ENCODE measurements around the gene TYMP. TPM values are rescaled to one million over a fixed set of nuclear protein-coding genes. Genes with fewer than 3 reads are reported as not detected.

TYMP gene
- total and polyA plus RNA-seq, 2 of the 8 experiments (the other 6 are each of a cell fraction or from before 2014, with no cell fraction given) = 0.43 to 0.48 TPM

DNA sequence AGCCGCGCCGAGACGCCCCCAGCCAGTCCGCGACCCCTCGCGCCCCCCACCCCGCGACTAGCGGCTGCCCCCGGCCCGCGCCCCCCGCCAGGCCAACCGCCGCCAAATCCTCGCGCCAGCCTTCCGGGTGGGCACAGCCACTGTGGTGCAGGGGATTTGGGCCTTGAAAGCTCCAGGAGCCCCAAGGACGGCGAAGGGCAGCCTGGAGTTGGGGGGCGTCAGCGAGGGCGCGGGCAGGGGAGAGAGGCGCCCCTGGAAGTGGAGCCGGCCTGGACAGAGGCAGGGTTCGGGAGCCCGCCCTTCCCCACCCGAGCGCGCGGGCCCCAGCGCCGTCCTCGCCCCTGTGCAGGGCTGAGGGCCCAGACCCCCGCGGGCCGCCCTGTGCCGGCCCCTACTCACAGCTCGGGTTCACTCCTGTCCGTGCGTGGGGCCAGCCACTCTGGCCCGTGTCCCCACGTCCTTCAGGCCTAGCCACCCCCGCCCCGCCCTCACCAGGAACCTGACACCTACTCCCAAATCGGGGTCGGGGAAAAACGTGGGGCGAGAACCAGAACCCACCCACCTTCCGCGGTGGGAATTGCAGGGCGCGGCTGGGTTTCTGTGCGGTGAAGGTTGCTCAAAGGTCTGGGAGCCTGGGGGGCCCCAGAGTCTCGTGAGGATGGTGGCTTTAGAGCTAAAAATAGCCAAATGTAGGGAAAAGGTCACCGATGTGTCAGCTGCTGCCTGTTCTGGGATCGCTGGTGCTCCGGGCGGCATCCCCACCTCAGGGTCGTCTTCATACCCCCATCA lies 48.4 kb upstream of the TYMP start, which contains the start of gene CPT1B (continued):
- no peak for TF ChIP-seq CTBP2 (IDR thresholded peaks at IDR 0.05; ENCODE audit: borderline replicate concordance, insufficient read depth, insufficient read length, low read length)
- TF ChIP-seq, protein P1, sequence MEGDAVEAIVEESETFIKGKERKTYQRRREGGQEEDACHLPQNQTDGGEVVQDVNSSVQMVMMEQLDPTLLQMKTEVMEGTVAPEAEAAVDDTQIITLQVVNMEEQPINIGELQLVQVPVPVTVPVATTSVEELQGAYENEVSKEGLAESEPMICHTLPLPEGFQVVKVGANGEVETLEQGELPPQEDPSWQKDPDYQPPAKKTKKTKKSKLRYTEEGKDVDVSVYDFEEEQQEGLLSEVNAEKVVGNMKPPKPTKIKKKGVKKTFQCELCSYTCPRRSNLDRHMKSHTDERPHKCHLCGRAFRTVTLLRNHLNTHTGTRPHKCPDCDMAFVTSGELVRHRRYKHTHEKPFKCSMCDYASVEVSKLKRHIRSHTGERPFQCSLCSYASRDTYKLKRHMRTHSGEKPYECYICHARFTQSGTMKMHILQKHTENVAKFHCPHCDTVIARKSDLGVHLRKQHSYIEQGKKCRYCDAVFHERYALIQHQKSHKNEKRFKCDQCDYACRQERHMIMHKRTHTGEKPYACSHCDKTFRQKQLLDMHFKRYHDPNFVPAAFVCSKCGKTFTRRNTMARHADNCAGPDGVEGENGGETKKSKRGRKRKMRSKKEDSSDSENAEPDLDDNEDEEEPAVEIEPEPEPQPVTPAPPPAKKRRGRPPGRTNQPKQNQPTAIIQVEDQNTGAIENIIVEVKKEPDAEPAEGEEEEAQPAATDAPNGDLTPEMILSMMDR (IDR thresholded peaks at IDR 0.05; ENCODE audit: control extremely low read depth in 1 of 3, insufficient read depth in 1 of 3, low read depth in 1 of 3, low read length in 3 of 3) = no peak
- no peak for TF ChIP-seq CBX5 (IDR thresholded peaks at IDR 0.05; ENCODE audit: low read depth, low read length)
- TF ChIP-seq RXRA (IDR thresholded peaks at IDR 0.05; ENCODE audit: insufficient read depth, low read depth, low read length) = no peak
- TF ChIP-seq KDM5A (IDR thresholded peaks at IDR 0.05; ENCODE audit: low read length) = no peak
- TF ChIP-seq CEBPB (IDR thresholded peaks at IDR 0.05; ENCODE audit: low read depth, low read length) = no peak
- no peak for TF ChIP-seq HDAC6 (IDR thresholded peaks at IDR 0.05; ENCODE audit: low read depth, low read length)
- no peak for TF ChIP-seq EGR1 (IDR thresholded peaks at IDR 0.05; ENCODE audit: borderline replicate concordance, low read depth, low read length)
- TF ChIP-seq, protein P2, sequence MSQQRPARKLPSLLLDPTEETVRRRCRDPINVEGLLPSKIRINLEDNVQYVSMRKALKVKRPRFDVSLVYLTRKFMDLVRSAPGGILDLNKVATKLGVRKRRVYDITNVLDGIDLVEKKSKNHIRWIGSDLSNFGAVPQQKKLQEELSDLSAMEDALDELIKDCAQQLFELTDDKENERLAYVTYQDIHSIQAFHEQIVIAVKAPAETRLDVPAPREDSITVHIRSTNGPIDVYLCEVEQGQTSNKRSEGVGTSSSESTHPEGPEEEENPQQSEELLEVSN (IDR thresholded peaks at IDR 0.05) = no peak
